Testis (tissue), 3 donors: ENCODE measurements around the gene EFNA1. TPM values are rescaled to one million over a fixed set of nuclear protein-coding genes. Genes with fewer than 3 reads are reported as not detected.
A peak's percentile ranks its signal among the peaks of the same experiment; 100 is the strongest.

Experiments
- DNase-seq: peaks from one replicate; pipeline ENCODE4 v3.0.0-alpha.2; 2019
- H3K27ac ChIP-seq, 2 donors: fragments of 200-600 bp; sonication (generic); one replicate each; pipeline ENCODE4 v1.5.1; 2019
- H3K27me3 ChIP-seq: fragments of 200-600 bp; sonication (generic); one replicate; pipeline ENCODE4 v1.5.1; 2019
- H3K36me3 ChIP-seq: fragments of 200-600 bp; sonication (generic); one replicate; pipeline ENCODE4 v1.5.1; 2017; ENCODE audit warnings: low read depth; ENCODE audit errors: missing control alignments
- H3K4me1 ChIP-seq: fragments of 200-600 bp; sonication (generic); one replicate; pipeline ENCODE4 v1.5.1; 2019
- H3K4me3 ChIP-seq, 2 donors: fragments of 200-600 bp; sonication (generic); one replicate each; pipeline ENCODE4 v1.5.1; 2017 to 2019
- H3K9me3 ChIP-seq: fragments of 200-600 bp; sonication (generic); one replicate; pipeline ENCODE4 v1.5.1; 2017
- POLR2A ChIP-seq: fragments of 450-650 bp; IDR thresholded peaks from one replicate; pipeline ENCODE4 v1.6.1; 2017; ENCODE audit warnings: antibody characterized with exemption, mild to moderate bottlenecking, moderate library complexity
- whole genome bisulfite sequencing, 2 donors: methylation state at CpG; one replicate each; pipeline ENCODE4 v1.1.5; 2018; 5-methylcytosine and 5-hydroxymethylcytosine counted together
- intact Hi-C: fragments of 100-400 bp; cut with DNase I; formaldehyde crosslinking; loops from one replicate; pipeline ENCODE4 v1.15.1; 2023; ENCODE audit warnings: low total_unique reads
- polyA plus RNA-seq: library from polyadenylated mRNA; stranded (reverse); fragments of 350-450 nt; fragmentation: Illumina TruSeq; extraction: RNeasy Lipid Tissue Mini Kit (QIAGEN cat#74804); gene quantifications from one replicate; pipeline ENCODE4 v1.2.3, GENCODE V29; 2014; ENCODE audit warnings: low read depth, low replicate concordance; ENCODE audit not compliant: insufficient read depth
- total RNA-seq, 2 donors: library from RNA; depleted of rRNA; stranded (reverse); fragments of >200 nt; gene quantifications; one replicate each; pipeline ENCODE4 v1.2.3, GENCODE V29; 2016
- TF ChIP-seq, protein P1 (sequence below), 3 experiments: fragments of 450-650 bp in 2 of 3; fragments of 200-600 bp in 1 of 3; sonication (generic) in 1 of 3; IDR thresholded peaks; one replicate each; pipeline ENCODE4 v1.5.1; 2016 to 2019; ENCODE audit warnings: antibody characterized with exemption in 3 of 3, mild to moderate bottlenecking in 2 of 3, moderate library complexity in 1 of 3

EFNA1 gene
- total and polyA plus RNA-seq, 3 donors from 2014 or later = 13.0 to 14.5 (median 13.1) TPM

DNA sequence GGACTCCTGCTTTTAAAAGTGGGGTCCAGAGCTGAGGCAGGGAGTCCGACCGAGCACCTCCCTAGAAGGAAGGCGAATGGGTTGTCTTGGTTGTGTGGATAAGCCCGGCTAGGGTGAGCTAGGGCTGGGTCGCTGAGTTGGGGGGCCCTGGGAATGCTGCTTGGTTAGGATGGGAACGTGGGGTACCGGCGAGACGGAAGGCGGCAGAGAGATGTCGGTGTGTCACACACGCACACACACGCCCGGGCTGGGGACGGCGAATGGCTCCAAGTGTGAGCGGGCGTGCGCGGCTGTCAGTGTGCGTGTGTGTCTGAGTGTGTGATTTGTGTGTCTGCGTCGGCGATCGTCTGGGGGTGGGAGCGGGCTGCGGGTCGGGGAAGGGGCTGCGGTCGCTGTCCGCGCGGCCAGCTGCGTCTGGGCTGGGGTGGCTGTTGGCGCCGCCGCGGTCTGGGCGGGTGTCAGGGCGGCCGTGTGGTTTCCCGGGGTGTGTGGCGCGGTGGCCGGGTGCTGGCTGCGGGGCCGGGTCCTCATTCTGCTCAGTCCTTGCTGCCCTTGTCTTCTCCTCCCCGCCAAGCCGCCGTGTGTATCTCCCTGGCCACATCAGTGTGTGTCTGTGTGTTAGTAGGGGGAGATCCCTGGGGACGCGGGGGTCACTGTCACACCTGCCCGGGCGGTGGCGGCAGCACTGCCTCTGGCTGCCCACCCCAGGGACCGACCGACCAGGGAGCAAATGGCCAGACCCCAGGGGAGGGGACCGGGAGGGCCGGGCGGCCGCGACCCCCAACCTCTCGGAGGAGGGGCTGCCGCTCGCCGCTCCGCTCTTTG is 48.0 kb upstream of the EFNA1 start:
- WGBS, 2 donors = 0 to 1% methylated on average over 30 to 67 of the region's 67 CpGs
- H3K9me3 ChIP-seq = no peaks in the 10 kb centered on the region
- H3K27me3 ChIP-seq = no peaks in the 10 kb centered on the region
- no peak for DNase-seq
- peaks cover 41% of the 10 kb centered on the region for H3K4me1 ChIP-seq
- TF ChIP-seq POLR2A = no peak
- TF ChIP-seq, protein P1, sequence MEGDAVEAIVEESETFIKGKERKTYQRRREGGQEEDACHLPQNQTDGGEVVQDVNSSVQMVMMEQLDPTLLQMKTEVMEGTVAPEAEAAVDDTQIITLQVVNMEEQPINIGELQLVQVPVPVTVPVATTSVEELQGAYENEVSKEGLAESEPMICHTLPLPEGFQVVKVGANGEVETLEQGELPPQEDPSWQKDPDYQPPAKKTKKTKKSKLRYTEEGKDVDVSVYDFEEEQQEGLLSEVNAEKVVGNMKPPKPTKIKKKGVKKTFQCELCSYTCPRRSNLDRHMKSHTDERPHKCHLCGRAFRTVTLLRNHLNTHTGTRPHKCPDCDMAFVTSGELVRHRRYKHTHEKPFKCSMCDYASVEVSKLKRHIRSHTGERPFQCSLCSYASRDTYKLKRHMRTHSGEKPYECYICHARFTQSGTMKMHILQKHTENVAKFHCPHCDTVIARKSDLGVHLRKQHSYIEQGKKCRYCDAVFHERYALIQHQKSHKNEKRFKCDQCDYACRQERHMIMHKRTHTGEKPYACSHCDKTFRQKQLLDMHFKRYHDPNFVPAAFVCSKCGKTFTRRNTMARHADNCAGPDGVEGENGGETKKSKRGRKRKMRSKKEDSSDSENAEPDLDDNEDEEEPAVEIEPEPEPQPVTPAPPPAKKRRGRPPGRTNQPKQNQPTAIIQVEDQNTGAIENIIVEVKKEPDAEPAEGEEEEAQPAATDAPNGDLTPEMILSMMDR (IDR thresholded peaks at IDR 0.05) = no peak
- intact Hi-C loops = no loop called here
- no peak overlapping the region for H3K27ac ChIP-seq
- no peaks in the 10 kb centered on the region for H3K36me3 ChIP-seq
- H3K4me3 ChIP-seq = peak overlapping the region in 1 of 2 donors; percentile 49

- Histone ChIP-seq H3K36me3 (no peaks in the 10 kb centered on the region), H3K4me3 (peak overlapping the region; percentile 18 to 21), H3K27me3 (no peaks in the 10 kb centered on the region), H3K27ac (no peak overlapping the region), H3K9me3 (no peaks in the 10 kb centered on the region), H3K4me1 (peaks cover 43% of the 10 kb centered on the region)
- intact Hi-C loops = no loop called here
- TF ChIP-seq, protein P1 (IDR thresholded peaks at IDR 0.05) = no peak
- TF ChIP-seq POLR2A = no peak
- WGBS, 2 donors = 1 to 3% methylated on average over 14 to 40 of the region's 71 CpGs
- no peak for DNase-seq
Observed at GRCh38 chr1:155080312-155081228, 47.1 kb upstream of the EFNA1 start.

- H3K27me3 ChIP-seq = no peaks in the 10 kb centered on the region
- H3K4me3 ChIP-seq = peak overlapping the region; percentile 13 to 36
- no peak overlapping the region for H3K27ac ChIP-seq
- H3K9me3 ChIP-seq = no peaks in the 10 kb centered on the region
- no peak for TF ChIP-seq POLR2A
- TF ChIP-seq, protein P1 (IDR thresholded peaks at IDR 0.05) = no peak
- WGBS, 2 donors = 2 to 5% methylated on average over 18 to 66 of the region's 68 CpGs
- peaks cover 53% of the 10 kb centered on the region for H3K4me1 ChIP-seq
- no peaks in the 10 kb centered on the region for H3K36me3 ChIP-seq
- intact Hi-C loops = no loop called here
- DNase-seq = no peak
Observed at GRCh38 chr1:155081472-155082300, 46.0 kb upstream of the EFNA1 start.

GRCh38 chr1:155082301-155083051 is 45.2 kb upstream of the EFNA1 start:
- H3K4me1 ChIP-seq = peaks cover 55% of the 10 kb centered on the region
- WGBS, 2 donors = 3 to 5% methylated on average over 20 to 36 of the region's 36 CpGs
- no peaks in the 10 kb centered on the region for H3K27me3 ChIP-seq
- TF ChIP-seq, protein P1 (IDR thresholded peaks at IDR 0.05) = no peak
- TF ChIP-seq POLR2A = no peak
- H3K36me3 ChIP-seq = no peaks in the 10 kb centered on the region
- intact Hi-C loops = no loop called here
- no peaks in the 10 kb centered on the region for H3K9me3 ChIP-seq
- no peak for DNase-seq
- peak overlapping the region; percentile 13 to 36 for H3K4me3 ChIP-seq
- no peak overlapping the region for H3K27ac ChIP-seq
